Peyer's patch (tissue), 4 donors: ENCODE data around the gene NAV2.

Source experiments
- CTCF ChIP-seq, 6 experiments: fragments of 450-650 bp in 4 of 6; fragments of 200-600 bp in 2 of 6; sonication (generic) in 1 of 6; IDR thresholded peaks; one replicate each; pipeline ENCODE4 v1.5.1; 2017 to 2019; ENCODE audit warnings: antibody characterized with exemption in 6 of 6, mild to moderate bottlenecking in 3 of 6, moderate library complexity in 1 of 6
- POLR2A ChIP-seq, 2 donors: fragments of 450-650 bp; IDR thresholded peaks; one replicate each; pipeline ENCODE4 v1.5.1; 2017; ENCODE audit warnings: antibody characterized with exemption in 2 of 2, mild to moderate bottlenecking in 2 of 2, moderate library complexity in 2 of 2

- TF ChIP-seq CTCF (IDR thresholded peaks at IDR 0.05) (no peak), POLR2A (IDR thresholded peaks at IDR 0.05) (no peak)
Measured at GRCh38 chr11:19886498-19886897, 173.9 kb downstream of the NAV2 start.
